Vagina (tissue), 2 donors: ENCODE measurements around the gene TMEM214. TPM values are rescaled to one million over a fixed set of nuclear protein-coding genes. Genes with fewer than 3 reads are reported as not detected.

Source experiments
- DNase-seq, 2 donors: peaks; one replicate each; pipeline ENCODE4 v3.0.0-alpha.2; 2017; ENCODE audit errors: extremely low spot score in 2 of 2
- H3K27ac ChIP-seq: fragments of 200-600 bp; sonication (generic); one replicate; pipeline ENCODE4 v1.5.1; 2019
- H3K27me3 ChIP-seq: fragments of 200-600 bp; sonication (generic); one replicate; pipeline ENCODE4 v1.5.1; 2019
- H3K36me3 ChIP-seq, 2 donors: fragments of 200-600 bp; sonication (generic); one replicate each; pipeline ENCODE4 v1.5.1; 2017 to 2019
- H3K4me1 ChIP-seq: fragments of 200-600 bp; sonication (generic); one replicate; pipeline ENCODE4 v1.5.1; 2019
- H3K4me3 ChIP-seq, 2 donors: fragments of 200-600 bp; sonication (generic); 1 replicate in 1 of 2; 2 replicates in 1 of 2; pipeline ENCODE4 v1.5.1; 2016 to 2019
- H3K9me3 ChIP-seq: fragments of 200-600 bp; sonication (generic); one replicate; pipeline ENCODE4 v1.5.1; 2019
- POLR2A ChIP-seq, 2 donors: fragments of 450-650 bp; IDR thresholded peaks; one replicate each; pipeline ENCODE4 v1.6.1; 2017; ENCODE audit warnings: antibody characterized with exemption in 2 of 2, mild to moderate bottlenecking in 2 of 2, moderate library complexity in 2 of 2
- POLR2AphosphoS5 ChIP-seq, 2 donors: sonication (generic); formaldehyde crosslinking; IDR thresholded peaks; one replicate each; pipeline ENCODE4 v1.9.0; 2017; ENCODE audit warnings: antibody characterized with exemption in 2 of 2, mild to moderate bottlenecking in 2 of 2, low read depth in 1 of 2; ENCODE audit not compliant: insufficient read depth in 1 of 2
- intact Hi-C: fragments of 100-400 bp; cut with DNase I; formaldehyde crosslinking; loops from one replicate; pipeline ENCODE4 v1.15.1; 2023
- total RNA-seq: library from RNA; depleted of rRNA; stranded (reverse); fragments of >200 nt; gene quantifications from one replicate; pipeline ENCODE4 v1.2.3, GENCODE V29; 2016
- TF ChIP-seq, protein P1 (sequence below), 3 experiments: fragments of 450-650 bp in 2 of 3; fragments of 200-600 bp in 1 of 3; sonication (generic) in 1 of 3; IDR thresholded peaks; one replicate each; pipeline ENCODE4 v1.5.1; 2017 to 2019; ENCODE audit warnings: antibody characterized with exemption in 3 of 3, mild to moderate bottlenecking in 2 of 3, moderate library complexity in 2 of 3

Gene TMEM214
- total RNA-seq, 1 donor from 2014 or later: 53.3 TPM

- TF ChIP-seq, protein P1, sequence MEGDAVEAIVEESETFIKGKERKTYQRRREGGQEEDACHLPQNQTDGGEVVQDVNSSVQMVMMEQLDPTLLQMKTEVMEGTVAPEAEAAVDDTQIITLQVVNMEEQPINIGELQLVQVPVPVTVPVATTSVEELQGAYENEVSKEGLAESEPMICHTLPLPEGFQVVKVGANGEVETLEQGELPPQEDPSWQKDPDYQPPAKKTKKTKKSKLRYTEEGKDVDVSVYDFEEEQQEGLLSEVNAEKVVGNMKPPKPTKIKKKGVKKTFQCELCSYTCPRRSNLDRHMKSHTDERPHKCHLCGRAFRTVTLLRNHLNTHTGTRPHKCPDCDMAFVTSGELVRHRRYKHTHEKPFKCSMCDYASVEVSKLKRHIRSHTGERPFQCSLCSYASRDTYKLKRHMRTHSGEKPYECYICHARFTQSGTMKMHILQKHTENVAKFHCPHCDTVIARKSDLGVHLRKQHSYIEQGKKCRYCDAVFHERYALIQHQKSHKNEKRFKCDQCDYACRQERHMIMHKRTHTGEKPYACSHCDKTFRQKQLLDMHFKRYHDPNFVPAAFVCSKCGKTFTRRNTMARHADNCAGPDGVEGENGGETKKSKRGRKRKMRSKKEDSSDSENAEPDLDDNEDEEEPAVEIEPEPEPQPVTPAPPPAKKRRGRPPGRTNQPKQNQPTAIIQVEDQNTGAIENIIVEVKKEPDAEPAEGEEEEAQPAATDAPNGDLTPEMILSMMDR (IDR thresholded peaks at IDR 0.05): no peak
- TF ChIP-seq POLR2A (IDR thresholded peaks at IDR 0.05): no peak
- Histone ChIP-seq H3K27me3 (no peaks in the 10 kb centered on the region), H3K4me1 (no peaks in the 10 kb centered on the region), H3K27ac (no peak overlapping the region), H3K36me3 (no peaks in the 10 kb centered on the region), H3K4me3 (no peak overlapping the region), H3K9me3 (no peaks in the 10 kb centered on the region)
- intact Hi-C loops: no loop called here
- DNase-seq: no peak
These were observed 24.1 kb upstream of the TMEM214 start for GRCh38 chr2:27008678-27009077.

DNA sequence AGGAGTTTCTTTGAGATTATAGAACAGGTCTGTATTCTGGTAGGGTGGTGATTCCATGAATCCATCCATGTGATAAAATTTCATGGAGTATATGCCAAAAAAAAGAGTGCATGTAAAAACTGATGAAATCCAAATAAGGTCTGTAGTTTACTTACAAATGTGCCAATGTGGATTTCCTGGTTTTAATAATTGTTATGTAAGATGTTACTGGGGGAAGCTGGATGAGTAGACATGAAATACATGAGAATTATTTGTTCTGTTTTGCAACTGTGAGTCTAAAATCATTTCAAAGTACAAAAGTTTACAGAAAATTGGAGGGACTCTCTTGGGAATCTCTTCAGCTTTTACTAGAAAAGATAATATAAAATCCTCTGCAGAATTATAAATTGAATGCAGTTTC, 23.7 kb upstream of the TMEM214 start:
- TF ChIP-seq POLR2A (IDR thresholded peaks at IDR 0.05) (no peak), POLR2AphosphoS5 (IDR thresholded peaks at IDR 0.05; ENCODE audit: insufficient read depth in 1 of 2, low read depth in 1 of 2) (no peak)
- TF ChIP-seq, protein P1 (IDR thresholded peaks at IDR 0.05): no peak
- no peaks in the 10 kb centered on the region for H3K9me3 ChIP-seq
- H3K27ac ChIP-seq: no peak overlapping the region

DNA sequence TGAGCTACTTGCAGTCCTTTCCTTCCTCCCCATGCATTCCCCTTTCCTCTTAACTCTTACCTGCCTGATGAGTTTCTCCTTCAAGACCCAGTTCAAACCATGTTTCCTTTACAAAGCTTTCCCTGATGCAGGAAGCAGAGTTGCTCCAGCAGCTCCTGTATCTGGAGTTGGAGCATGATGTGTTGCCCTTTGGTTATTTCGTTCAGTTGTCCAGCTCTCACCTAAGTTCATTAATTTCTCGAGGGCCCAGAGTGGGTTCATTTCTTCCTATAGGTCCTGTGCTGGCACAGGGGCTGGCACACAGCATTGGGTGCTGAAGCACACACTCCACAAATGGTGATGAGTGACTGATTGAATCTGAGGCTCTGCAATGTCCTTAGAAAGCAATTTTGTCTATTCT, 23.0 kb upstream of the TMEM214 start:
- no peaks in the 10 kb centered on the region for H3K9me3 ChIP-seq
- H3K27ac ChIP-seq: no peak overlapping the region
- no peak for DNase-seq
- peaks cover under 1% of the 10 kb centered on the region for H3K4me1 ChIP-seq
- H3K27me3 ChIP-seq: no peaks in the 10 kb centered on the region
- intact Hi-C loops: no loop called here
- no peak overlapping the region for H3K4me3 ChIP-seq
- H3K36me3 ChIP-seq: no peaks in the 10 kb centered on the region
- TF ChIP-seq, protein P1 (IDR thresholded peaks at IDR 0.05): no peak

More for the DNA sequence above, 23.7 kb upstream of the TMEM214 start:
- Histone ChIP-seq H3K4me3 (no peak overlapping the region), H3K36me3 (no peaks in the 10 kb centered on the region), H3K27me3 (no peaks in the 10 kb centered on the region), H3K4me1 (no peaks in the 10 kb centered on the region)
- no peak for DNase-seq
- intact Hi-C loops: no loop called here

DNA sequence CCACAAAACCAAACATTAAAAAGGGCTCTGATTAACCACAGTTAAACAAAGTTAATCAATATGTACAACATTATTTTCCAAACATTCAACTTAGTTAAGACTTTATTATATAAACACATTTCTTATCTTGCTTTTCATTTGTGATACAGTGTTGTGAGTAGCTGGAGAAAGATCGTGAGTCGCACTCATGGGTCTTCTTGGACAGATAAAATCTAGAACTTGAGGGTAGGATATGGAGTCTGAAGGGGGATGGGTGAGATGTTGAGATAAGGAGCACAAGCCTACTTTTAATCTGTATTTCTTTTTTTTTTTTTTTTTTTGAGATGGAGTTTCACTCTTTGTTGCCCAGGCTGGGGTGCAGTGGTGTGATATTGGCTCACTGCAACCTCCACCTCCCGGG, 22.6 kb upstream of the TMEM214 start:
- Histone ChIP-seq H3K36me3 (no peaks in the 10 kb centered on the region), H3K27me3 (no peaks in the 10 kb centered on the region), H3K4me1 (peaks cover 4% of the 10 kb centered on the region), H3K4me3 (no peak overlapping the region), H3K9me3 (no peaks in the 10 kb centered on the region), H3K27ac (no peak overlapping the region)
- intact Hi-C loops: no loop called here
- no peak for DNase-seq
- TF ChIP-seq, protein P1 (IDR thresholded peaks at IDR 0.05): no peak
- TF ChIP-seq POLR2A (IDR thresholded peaks at IDR 0.05): no peak
- TF ChIP-seq POLR2AphosphoS5 (IDR thresholded peaks at IDR 0.05; ENCODE audit: insufficient read depth in 1 of 2, low read depth in 1 of 2): no peak

- no peaks in the 10 kb centered on the region for H3K27me3 ChIP-seq
- no peak overlapping the region for H3K4me3 ChIP-seq
- no peaks in the 10 kb centered on the region for H3K36me3 ChIP-seq
- H3K4me1 ChIP-seq: peaks cover 14% of the 10 kb centered on the region
- no peak for DNase-seq
- H3K27ac ChIP-seq: no peak overlapping the region
- intact Hi-C loops: no loop called here
- TF ChIP-seq POLR2A (IDR thresholded peaks at IDR 0.05) (no peak), POLR2AphosphoS5 (IDR thresholded peaks at IDR 0.05; ENCODE audit: insufficient read depth in 1 of 2, low read depth in 1 of 2) (no peak)
- TF ChIP-seq, protein P1 (IDR thresholded peaks at IDR 0.05): no peak
- no peaks in the 10 kb centered on the region for H3K9me3 ChIP-seq
These were observed 19.0 kb upstream of the TMEM214 start for GRCh38 chr2:27013738-27014137.
